OCI-M2 (cell line): ENCODE data around the gene MIEF1.
A peak's percentile ranks its signal among the peaks of the same experiment; 100 is the strongest.

Experiments
- DNase-seq: peaks from one replicate; lab custom pipeline; 2025; ENCODE audit not compliant: unreplicated experiment; lab: John Stamatoyannopoulos, UW

Gene MIEF1

DNA sequence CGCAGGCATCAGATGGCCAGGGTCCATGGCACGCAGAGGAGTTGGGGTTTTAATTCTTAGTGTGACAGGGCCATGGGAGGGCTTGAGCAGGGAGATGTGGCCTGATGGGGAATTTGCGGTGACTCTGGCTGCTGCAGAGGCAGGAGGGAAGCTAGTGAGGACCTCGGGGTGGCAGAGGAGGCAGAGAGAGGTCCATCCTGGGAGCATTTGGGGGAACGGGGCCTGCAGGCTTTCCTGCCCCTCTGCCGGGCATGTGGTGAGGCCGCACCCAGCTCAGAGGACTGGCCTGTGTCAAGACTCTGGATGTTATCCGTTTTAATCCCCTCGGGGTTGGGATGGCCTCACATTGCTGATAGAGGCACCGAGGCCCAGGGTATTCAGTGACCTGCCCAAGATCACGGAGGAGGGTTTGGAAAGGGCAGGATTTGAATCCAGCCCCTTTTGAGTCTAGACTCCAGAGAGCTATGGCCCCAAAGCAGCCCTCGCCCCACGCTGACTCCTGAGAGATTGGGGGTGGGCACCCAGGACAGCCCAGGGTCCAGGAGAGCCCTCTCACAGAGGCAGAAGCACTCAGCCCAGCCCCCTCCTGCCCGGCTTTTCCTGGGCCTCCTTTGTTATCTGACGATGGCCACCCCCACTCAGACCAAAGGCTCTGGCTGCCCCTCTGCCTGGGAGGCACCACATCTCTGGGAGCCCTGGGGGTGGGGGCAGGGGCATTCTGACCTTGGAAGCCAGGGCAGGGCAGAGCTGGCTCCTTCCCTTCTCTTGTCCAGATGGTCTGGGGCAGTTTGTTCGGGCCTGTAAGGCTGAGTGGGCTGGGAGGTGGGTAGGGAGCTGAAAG, 31.4 kb upstream of the MIEF1 start:
- DNase-seq, result no peak

DNA sequence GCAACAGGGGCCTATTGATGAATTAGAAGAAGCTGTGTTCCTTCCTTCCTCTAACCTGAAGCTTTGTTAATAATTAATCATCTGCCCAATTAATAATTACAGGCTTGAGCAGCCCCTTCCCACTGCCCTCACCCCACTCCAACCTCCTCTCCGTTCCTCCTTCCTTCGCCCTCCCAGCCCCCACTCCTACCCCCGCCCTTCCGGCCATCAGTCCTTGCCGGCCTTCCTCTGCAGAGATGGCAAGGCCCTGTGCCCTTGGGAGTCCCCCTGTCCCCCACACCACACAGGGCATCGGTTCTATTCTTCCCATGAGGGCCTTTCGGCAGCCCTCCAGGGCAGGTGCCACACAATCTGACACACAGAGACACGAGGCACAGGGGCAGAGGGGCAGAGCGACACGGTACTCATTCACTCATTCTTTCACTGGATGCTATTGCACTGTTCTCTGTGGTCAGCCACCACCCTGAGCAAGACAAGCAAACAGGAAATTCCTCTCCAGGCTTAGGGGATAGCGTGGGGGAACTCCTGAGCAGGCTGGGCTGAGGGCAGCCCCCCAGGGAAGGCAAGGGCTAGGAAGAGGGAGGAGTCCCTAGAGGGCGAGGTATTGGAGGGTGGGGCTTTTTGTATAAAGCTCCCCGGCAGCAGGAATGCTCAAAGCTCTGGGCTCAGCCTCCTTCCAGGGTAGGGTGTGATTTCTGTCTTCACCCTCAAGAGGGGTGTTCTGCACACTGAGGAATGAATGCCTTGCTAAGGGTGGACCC, 30.5 kb upstream of the MIEF1 start:
- peak; percentile 46 for DNase-seq

DNA sequence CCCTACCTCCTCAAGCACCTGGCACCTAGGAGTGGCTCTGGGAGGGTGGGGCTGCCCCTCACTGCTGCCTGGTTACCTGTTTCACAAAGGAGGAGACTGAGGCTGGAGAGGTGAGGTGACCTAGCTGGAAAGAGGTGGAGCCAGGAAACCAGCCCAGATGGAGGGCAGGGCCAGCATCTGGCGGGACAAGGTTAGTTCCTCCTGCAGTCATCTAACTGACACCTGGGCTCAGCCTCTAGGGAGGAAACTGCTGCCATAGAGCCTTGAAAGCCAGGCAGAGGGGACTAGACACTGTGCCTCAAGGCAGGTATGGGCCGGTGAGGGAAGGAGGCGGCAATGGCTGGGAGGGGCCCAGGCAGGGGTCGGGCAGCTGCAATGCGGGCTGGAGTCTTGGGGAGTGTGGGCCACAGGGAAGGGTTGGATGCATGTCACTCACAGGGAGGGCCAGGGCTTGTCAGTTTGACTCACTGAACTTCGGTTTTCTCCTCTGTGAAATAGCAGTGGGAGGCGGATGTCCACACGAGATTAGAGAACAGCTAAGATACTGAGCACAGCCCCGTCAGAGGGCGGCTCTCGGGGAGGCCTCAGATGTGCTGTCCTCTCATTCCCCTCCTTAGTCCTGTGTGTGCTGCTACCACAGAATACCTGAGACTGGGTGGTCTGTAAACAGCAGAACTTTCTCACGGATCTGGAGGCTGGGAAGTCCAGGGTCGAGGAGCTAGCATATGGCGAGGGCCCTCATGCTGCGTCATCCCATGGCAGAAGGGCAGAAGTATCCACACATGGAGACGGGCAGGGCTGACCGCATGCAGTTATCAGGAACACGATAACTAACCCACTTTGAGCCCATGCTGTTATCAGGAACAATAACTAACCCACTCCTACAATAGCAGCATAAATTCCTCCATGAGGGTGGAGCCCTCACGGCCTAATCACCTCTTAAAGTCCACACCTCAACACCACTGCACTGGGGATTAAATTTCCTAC, 29.2 kb upstream of the MIEF1 start:
- peak; percentile 85 for DNase-seq

DNA sequence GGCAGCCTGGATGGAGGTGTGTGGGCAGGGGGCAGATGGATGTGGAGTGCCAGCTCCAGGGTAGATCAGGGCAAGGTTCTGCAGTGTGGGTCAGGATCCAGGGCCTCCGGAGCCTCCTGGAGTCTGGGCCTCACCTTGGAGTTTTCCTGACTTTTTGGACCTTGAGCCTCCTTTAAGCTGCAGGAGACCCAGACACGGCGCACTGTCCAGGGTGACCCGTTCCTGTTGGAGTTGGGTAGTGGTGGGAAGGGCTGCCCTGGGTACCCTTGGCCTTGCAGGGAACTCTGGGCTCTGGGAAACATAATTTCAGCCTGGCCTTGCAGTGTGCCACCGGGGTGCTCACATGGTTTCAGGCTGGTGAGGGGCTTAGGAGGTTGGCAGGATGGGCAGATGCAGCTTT, 28.2 kb upstream of the MIEF1 start:
- DNase-seq, result no peak

DNA sequence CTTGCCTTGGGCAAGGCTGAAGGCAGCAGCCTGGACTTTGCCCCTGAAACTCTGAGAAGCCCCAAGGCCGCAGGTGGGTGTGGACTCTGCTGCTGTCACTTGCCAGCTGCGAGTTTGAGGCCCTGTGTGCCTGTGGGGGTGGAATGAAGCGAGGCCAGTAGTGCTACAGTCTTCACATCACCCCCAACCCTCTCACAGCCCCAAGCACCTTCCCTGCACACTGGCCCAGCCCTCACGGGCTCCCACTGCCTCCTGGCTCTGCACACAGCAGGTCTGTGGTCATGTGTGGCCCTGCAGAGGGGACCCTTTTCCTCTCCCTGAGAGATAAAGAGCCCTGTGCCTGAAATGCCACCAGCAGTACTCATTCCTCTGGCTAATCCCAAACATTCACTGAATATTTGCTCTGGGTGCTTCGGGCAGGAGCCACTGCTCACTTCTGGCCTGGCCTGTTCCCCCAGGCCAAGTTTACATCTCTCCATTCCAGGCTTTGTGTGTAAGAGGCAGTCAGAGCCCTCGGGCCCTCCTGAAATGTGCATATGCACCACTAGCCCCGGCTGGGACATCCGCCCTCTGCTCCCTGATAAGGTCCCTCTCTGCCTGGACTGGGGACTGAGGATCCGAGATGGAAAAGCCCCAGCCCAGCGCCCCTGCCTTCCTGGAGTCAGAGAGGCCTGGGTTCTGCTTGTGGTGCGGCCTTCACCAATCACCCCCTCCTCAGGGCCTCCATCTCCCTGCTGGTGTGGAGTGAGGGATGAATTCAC, 27.6 kb upstream of the MIEF1 start:
- no peak for DNase-seq

DNA sequence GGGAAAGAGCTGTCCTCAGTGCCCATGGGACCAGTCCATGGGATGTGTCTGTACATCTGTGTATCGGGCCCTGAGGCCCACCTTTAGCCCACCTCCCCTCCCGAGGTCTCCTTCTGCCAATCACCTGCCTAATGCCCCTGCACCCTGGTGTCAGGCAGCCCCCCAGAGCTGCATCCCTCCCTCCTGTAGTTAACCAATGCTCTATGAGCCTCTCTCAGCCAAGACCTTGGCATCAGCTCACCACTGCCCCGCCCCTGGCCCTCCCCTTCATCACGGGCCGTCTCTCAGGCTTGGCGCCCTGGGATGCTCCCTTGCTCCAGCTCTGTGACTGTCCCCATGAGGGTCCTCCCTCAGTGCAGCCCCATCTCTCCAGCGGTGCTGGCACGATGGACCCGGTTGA, 26.8 kb upstream of the MIEF1 start:
- DNase-seq, result no peak

DNA sequence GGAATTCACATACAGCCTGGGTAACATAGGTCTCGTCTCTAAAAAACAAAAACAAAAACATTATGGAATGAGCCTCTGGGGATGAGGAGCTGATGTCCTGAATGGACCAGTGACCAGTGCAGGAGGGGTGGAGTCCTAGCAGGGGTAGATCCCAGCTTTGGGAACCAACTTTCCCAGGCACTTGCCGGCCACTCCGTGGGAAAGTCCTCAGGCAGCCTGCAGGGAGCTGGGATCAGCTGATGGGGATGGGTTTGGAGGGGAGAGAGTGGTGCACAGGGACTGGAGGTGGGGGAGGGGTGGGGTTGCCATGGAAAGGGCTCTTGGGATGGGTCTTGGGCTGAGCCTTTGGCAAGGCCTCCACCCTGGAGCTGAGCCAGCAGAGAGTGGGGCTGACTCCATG, 26.2 kb upstream of the MIEF1 start:
- no peak for DNase-seq

DNA sequence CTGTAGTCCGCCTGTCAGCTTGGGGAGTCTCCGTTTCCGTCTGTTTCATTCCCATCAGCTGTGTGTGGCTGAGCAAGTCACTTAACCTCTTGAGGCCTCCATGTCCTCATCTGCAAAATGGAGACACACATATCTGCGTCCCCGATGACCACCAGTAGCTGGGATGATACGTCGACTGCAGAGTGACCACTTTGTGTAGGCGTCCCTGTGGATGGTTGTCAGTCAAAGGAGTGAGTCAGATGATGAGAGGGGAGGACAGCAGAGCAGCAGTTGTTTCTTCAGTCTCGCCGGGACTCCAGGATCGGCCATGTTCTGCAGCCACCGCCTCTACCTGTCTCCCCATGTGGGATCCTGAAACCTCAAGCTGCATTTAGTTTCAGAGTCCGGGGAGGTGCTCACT, 25.4 kb upstream of the MIEF1 start:
- DNase-seq, result no peak

DNA sequence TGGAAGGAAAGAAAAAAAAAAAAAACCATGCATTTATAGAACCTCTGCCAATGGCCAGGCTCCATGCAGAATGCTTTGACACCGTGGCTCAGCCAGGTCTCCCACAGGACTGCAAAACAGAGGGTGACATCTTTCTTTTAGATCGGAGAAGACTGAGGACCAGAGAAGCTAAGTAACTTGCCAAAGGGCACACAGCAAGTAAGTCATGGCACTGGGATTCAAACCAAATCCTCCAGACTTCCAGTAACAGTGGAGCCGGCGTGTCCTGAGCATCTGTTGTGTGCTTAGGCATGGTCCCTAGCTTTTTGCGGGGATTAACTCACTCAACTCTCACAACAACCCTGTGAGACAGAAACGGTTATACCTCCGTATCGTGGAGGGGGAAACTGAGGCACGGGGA, 24.5 kb upstream of the MIEF1 start:
- no peak for DNase-seq

DNA sequence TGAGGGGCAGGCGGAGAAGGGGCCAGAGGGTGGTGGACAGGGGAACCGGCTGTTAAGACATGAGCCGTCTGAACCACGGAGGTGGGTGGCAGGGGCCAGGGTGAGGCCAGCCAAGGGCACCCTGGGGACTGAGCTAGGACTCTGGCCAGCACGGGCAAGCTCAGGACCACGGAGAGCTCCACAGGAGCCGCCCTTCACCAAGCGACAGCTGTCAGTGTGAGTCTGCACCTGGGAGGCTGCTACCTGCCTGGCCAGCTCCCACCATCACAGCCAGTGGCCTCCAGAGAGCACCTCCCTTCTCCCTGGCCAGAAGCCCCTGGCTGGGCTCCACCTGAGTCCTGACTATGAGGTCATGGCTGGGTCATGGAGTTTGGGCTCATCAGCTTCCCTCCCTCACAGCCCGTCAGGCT, 23.6 kb upstream of the MIEF1 start:
- no peak for DNase-seq

DNA sequence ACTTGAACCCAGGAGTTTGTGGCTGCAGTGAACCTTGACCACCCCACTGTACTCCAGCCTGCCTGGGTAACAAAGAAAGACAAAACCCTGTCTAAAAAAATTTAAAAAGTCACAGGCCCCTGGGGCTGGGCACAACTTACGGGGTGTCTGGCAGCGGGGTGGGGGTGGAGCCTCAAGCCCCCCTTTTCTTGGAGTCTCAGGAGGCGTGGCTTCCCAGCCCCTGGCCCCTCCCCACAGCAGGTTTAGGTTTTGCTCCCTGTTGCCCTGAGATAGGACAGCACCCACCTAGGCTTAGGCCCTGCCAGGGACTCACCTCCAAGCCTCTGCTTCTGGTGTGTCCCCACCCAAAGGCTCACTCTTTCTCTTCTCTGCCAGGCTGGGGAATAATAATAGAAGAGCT, 22.8 kb upstream of the MIEF1 start:
- DNase-seq, result no peak

DNA sequence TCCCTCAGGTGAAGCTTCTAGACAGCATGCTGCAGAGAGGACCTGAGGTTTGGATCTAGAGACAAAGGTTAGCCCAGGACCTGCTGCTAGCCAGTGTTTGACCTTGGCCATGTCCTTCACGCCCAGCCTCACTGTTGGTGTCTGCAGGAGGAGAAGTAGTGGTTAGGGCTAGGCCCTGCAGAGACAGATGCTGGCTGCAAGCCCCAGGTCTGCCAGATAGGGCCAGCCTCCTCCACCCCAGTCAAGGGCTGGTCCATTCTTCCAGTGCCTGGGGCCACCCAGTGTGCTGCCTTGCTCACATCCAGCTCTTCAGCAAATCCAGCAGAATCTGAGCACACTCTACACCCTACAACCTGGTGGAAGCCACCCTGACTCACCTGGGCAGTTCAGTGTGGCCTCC, 21.5 kb upstream of the MIEF1 start:
- DNase-seq, result no peak

DNA sequence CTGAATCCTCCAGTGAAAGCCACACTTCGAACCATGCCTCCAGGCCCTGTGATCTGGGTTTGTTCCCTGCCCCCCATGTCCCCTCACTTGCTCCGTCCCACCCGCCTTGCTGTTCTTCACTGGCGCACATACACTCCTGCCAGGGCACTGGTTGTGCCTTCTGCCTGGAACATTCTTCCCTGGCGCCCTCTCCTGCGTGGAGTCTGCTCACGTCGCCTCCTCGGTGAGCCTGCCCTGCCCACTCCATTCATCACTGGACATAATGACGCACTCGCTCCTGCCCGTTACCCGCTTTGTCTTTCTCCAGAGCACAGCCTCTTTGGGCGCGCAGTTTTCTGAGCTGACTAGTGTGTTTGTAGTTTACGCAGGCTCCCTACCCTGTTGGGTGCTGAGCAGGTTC, 21.0 kb upstream of the MIEF1 start:
- DNase-seq, result no peak

DNA sequence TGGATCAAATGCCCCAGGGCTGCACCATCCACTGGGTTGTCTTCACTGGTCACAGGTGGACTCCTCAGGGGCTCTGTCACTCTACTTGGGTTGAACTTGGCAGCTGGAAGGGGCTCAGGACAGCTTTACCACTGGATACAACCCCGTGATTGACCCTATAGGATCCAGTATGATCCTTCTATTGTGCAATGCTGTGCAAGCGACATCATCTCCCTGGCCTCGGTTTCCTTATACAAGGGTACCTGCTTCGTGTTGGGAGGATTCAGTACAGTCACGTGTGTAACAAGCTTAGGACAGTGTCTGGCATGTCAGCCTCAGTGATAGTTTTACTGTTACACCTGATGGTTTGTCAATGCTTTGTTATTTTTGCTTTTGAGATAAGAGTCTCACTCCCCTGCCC, 20.5 kb upstream of the MIEF1 start:
- DNase-seq, result no peak

DNA sequence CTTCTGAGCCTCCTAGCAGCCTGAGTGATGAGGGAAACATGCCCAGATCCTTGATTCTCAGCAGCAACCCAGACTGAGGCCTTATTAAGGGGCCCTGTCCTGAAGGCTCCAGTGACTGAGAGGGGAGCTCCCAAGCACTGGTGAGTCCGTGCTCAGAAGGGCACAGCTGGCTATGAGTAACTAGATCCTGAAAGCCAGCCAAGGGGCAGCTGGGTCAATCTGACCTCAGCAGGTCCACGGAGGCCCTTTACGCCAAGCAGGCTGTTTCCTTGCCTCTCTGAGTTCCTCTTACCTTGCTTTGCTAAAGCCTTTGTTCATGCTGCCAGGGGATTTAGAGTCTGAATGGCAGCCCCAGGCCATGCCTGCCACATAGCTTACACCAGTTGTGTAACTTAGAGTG, 19.3 kb upstream of the MIEF1 start:
- no peak for DNase-seq

DNA sequence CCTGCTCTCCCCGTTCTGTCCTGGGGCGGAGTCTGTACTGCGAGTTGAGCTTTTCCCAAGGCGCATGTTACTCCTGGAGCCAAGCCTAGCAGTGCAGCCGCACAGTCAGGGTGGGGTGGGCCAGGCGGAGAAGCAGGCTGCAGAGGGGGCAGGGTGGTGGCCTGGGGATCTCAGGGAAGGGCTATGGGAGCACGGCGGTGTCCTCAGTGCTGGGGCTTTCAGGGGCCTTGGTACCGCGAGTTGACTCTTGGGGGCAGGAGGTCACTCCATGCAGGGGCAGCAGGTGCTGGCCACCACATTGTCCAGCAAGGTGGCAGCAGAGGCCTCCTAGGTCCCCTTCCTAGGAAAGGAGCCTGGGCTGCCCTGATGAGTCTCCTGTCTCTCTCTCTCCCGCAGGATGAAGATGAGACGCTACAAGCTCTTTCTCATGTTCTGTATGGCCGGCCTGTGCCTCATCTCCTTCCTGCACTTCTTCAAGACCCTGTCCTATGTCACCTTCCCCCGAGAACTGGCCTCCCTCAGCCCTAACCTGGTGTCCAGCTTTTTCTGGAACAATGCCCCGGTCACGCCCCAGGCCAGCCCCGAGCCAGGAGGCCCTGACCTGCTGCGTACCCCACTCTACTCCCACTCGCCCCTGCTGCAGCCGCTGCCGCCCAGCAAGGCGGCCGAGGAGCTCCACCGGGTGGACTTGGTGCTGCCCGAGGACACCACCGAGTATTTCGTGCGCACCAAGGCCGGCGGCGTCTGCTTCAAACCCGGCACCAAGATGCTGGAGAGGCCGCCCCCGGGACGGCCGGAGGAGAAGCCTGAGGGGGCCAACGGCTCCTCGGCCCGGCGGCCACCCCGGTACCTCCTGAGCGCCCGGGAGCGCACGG, 14.9 kb upstream of the MIEF1 start:
- DNase-seq, result no peak

DNA sequence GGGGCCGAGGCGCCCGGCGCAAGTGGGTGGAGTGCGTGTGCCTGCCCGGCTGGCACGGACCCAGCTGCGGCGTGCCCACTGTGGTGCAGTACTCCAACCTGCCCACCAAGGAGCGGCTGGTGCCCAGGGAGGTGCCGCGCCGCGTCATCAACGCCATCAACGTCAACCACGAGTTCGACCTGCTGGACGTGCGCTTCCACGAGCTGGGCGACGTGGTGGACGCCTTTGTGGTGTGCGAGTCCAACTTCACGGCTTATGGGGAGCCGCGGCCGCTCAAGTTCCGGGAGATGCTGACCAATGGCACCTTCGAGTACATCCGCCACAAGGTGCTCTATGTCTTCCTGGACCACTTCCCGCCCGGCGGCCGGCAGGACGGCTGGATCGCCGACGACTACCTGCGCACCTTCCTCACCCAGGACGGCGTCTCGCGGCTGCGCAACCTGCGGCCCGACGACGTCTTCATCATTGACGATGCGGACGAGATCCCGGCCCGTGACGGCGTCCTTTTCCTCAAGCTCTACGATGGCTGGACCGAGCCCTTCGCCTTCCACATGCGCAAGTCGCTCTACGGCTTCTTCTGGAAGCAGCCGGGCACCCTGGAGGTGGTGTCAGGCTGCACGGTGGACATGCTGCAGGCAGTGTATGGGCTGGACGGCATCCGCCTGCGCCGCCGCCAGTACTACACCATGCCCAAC, 14.1 kb upstream of the MIEF1 start:
- DNase-seq, result no peak

DNA sequence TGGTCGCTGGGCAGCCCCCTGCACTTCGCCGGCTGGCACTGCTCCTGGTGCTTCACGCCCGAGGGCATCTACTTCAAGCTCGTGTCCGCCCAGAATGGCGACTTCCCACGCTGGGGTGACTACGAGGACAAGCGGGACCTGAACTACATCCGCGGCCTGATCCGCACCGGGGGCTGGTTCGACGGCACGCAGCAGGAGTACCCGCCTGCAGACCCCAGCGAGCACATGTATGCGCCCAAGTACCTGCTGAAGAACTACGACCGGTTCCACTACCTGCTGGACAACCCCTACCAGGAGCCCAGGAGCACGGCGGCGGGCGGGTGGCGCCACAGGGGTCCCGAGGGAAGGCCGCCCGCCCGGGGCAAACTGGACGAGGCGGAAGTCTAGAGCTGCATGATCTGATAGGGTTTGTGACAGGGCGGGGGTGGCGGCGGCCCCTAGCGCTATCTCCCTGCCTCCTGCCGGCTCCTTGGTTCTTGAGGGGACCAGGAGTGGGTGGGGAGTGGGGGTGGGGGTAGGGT, 13.5 kb upstream of the MIEF1 start:
- DNase-seq, result no peak
